CD4-positive, alpha-beta T cell treated with Interleukin-21 for 1 hour (primary cell): Measurements from ENCODE around the gene PLA2G4E.
A peak's percentile ranks its signal among the peaks of the same experiment; 100 is the strongest.

Experiments used
- DNase-seq: peaks from one replicate; pipeline ENCODE4 v3.0.0-alpha.2; 2020

Gene PLA2G4E

DNA sequence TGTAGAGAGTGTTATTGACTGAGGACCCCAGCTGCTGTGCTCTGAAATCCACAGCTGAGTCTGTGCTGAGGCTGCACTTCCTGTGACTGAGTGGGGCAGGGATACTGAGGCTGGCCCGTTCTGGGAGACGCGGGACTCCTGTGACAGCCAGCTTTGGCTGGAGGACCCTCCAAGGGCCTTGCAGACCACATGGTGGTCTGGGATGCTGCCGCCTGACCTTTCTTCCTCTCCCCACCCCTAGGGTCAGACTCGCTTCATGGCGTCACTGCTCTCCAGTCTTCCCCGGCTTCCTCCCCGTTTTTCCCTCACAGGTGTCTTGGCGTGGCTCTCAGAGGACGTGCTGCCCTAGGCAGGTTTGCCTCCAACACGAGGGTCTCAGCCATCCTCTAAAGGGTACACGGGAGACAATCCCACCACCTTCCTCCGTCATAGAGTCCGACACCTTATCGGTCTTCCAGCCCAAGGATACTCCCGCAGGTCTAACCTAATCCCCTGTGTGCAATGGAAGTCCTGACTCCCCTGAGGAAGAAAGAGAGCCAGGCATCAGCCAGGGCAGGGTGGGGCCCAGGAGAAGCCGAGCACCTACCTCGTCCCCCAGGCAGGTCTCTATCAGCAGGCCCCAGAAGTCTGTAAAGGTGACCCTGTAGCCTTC lies 28.6 kb downstream of the PLA2G4E start:
- no peak for DNase-seq

- no peak for DNase-seq
These were observed 30.2 kb downstream of the PLA2G4E start for GRCh38 chr15:41990691-41991090.

DNA sequence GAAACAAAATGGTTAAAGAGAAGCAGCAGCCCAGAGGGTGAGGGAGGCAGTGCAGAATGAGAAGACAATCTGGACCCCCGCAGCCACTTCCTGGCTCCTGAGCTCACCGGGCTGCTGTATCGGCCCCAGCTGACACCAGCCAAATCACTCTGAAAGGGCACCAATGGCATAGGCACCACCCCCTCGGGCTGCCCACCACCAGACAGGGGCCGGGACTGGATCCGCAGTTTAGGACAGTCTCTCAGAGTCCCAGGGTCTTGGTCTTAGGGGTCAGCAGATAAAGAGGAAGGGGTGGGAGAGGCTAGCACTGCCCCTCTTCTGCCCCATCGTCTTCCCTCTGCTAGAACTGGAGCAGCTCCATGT lies 30.6 kb downstream of the PLA2G4E start:
- no peak for DNase-seq

DNA sequence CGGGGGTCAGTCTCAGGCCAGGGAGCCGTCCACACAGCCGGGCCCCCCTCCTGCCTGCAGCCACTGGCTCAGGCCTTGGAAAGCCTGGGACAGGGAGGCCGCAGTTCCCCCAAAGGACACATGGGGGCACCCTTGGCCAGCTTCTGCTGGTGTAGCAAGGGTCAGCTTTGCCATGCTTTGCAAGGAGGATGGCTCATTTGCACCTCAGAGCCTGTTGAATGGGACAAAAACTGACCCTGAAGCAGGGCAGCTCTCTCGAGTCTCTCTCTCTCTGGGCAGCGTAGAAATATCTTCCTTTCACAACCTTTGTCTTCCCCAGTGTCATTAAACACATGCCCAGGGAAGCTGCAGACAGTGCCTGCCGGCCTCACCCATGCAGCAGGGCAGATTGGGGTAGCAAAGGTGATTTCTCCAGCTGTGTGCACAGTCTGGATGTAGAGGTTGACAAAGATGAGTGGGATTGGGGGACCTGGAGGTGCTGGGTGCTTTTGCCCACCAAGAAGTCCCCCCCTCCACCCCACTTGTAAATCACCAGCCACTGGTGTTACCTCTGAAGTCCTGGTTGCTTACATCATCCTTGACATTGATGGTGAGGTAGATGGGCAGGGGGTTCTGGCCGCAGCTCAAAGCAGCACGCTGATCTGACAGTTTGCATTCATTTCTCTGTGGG lies 31.1 kb downstream of the PLA2G4E start:
- DNase-seq, result peak; percentile 78

- no peak for DNase-seq
These were observed 31.8 kb downstream of the PLA2G4E start for GRCh38 chr15:41988896-41989572.

- no peak for DNase-seq
These were observed 32.9 kb downstream of the PLA2G4E start for GRCh38 chr15:41987925-41988275.

DNA sequence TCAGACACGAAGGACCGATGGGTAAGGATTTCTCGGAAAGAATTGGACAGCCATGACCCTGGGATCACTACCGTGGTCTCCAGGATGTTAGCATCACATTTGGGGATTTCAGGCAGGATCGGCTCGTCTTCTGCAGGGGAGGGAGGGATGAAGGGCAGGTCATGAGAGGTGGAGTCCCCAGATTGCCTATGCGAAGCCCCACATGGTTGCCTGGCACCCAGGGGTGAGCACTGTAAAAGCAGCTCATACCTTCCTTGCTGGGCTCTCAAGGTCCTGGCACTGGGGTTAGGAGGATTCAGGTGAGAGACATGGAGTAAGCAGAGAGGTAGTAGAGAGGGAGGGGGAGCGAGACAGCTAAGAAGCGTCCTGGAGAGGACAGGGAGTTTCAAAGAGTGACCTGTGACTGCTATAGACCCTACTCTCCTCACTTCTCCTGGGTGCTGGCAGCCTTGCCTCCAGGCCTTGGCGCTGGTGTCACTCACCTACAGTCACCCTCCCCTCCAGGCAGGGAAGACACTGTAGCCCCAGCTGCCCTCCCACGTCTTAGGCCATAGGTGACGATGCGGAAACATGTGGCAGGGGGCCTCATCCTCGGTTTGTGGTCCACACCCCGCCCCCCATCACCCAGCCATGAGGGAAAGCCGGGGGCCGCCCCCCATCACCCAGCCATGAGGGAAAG lies 33.5 kb downstream of the PLA2G4E start:
- DNase-seq, result no peak

DNA sequence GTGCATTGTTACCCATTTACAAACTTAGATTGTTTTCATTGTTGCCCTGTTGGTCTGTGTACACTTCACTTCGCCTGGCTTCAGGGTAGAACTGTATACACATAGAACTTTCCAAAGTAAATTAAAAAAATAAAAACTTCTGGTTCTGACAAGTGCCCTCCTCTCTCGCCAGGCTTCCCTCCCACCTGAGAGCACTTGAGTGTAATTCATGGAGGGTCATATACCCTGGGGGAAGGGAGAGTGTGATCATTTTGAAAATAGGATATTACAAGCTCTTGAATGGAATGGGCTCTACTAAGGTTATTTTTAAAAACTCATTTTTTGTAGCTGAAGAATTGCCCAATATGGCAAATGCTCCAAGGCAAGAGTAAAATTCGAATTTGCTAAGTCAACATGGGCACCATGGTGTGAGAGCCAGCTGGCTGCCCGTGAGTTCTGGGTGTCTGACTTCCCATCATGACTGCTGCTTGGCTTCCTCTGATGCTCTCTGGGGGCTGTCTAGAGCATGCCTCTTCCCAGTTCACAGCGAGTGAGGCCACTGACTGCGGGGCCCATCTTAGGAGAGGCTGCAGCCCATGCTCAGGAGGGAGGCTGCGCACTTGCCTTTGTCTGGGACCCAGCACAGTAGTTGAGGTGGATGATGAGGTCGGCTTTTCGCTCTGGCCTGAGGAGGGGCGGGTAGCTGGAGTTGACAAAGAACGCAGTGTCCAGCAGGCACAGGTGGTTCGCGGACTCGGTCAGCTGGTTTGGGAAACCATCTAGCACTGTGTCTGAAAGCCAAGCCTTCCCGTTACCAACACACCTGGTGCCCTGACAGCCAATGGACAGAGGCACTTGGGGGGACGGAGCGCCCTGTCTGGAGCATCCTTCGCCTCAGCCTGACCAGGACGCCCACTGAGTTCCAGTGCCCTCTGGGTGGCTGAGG lies 35.3 kb downstream of the PLA2G4E start:
- no peak for DNase-seq

DNA sequence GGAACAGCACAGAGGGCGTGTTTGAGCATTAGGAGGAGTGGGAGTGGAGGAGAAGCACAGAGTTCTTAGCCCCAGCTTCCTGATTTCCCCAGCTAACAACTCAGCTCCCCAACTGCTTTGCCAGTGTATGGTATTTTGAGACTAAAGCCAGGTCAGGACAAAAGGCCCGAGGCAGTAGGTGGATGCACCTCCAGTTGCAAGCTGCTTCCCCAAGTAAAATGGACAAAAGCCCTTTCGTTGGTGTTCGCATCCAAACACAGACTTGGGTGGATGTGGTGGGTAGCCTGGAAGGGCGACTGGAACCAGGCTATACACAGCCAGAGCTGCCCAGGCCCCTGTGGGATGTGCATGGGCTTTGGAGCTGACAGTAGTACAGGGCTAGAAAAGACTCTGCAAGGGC lies 36.2 kb downstream of the PLA2G4E start:
- no peak for DNase-seq

DNA sequence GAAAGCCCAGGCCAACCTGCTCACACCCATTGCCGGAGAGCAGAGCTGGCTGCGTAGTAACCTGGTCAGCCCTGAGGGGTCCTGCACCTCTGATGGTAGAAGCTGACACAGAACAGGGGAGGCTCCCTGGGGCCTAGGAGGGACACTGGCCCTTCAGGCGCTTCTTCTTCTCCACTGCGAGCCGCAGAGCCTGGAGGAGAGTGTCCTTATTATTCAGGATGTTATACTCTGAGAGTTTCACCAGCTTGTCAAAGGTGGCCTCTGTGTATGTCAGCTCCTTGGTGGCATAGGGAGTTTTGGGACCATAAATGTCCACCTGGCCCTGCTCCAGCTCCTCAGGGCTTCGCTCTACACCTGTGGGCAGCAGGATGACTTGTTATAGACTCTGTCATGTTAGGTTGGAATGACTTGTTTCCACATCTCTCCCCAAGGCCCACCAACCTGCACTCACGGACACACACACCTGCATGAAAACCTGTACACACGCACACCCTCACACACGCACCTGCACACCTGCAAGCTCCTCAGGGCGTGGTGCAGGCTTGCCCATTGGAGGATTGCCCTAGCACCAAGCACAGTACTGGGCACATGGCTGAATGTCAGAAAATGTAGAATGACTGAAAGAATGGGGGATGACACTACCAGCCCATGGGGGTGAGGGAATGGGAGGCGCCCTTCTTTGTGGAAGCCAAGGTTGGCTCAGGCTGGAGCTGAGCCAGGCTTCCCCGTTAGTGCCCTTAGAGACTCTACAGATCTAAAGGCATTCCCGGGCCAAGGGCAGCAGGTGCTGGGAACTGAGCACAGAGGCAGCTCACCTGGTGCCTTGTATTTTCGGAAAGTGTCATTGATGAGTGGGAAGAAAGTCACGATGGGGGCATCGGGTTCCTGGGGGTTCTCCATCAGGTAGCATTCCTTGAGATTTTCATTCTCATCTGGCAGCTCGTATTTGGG lies 36.9 kb downstream of the PLA2G4E start:
- DNase-seq, result no peak

- no peak for DNase-seq
These were observed 37.6 kb downstream of the PLA2G4E start for GRCh38 chr15:41983221-41983620.

GRCh38 chr15:41982133-41982930 lies 38.5 kb downstream of the PLA2G4E start:
- DNase-seq, result no peak

GRCh38 chr15:41981371-41982132 lies 39.3 kb downstream of the PLA2G4E start:
- no peak for DNase-seq

GRCh38 chr15:41980654-41981323 lies 40.1 kb downstream of the PLA2G4E start:
- DNase-seq, result no peak

DNA sequence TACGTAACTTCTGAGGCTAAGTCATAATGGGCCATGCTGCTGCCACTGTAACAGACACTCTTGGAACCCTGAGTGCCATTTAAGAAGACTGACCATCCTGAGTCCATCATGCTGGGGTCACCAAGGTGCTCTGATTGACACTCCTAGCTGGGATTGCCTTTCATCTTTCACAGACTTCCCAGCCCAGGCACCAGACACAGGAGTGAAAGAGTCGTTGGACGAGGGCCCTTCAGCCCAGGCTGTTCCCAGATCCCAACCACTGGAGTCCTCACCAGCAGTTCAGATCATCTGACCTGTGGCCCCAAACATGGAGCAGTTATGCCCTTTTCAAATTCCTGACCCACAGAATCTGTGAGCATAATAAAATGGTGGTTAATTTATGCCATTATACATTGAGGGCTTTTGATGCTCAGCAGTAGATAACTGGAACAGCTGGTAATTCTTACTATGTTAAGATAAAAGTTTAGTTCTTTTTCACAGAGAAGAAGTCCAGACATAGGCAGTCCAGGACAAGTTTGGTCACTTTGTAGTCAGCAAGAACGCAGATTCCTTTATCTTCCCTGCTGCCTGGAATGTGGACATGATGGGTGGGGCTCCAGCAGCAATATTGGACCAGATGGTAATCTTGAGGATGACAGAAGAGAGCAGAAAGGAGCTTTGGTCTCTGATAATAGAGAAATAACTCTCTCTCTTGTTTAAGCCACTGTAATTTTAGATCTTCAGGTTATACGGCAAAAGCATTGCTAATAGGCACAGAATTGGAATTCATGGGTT lies 41.2 kb downstream of the PLA2G4E start:
- no peak for DNase-seq

GRCh38 chr15:41978534-41978933 lies 42.3 kb downstream of the PLA2G4E start:
- no peak for DNase-seq

DNA sequence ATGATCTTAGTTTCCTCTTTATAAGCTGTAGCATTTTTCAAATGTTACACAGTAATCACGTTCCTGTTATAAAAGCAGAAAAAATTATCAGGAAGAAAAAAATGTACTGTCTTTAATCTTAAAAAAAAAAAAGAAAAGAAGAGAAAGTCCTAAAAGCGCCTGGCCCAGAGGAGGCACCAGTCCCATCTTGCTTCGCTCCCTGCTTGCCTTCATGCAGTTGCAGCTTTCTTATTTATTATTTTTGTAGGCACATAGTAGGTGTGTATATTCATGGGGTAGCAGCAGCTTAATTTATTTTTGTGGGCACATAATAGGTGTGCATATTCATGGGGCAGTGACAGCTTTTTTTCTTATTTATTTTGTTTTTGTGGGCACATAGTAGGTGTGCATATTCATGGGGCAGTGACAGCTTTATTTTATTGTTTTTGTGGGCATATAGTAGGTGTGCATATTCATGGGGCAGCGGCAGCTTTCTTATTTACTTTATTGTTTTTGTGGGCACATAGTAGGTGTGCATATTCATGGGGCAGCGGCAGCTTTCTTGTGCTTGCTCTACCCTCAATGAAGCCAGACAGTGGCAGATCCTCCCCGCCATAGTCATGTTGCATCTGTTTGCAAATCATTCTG lies 43.0 kb downstream of the PLA2G4E start:
- DNase-seq, result no peak

DNA sequence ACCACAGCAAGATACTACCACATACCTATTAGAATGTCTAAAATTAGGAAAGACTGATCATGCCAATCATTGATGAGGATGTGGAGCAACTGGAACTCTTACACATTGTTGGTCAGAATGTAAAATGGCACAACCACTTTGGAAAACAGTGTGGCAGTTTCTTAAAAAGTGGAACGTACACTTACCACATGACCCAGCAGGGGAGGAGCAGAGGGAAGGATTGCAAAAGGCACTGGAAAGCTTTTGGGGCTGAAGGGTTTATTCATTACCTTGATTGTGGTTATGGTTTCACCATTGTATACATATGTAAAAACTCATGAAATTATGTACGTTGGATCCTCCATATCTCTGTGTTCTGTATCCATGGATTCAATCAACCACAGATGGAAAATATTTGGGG lies 45.2 kb downstream of the PLA2G4E start:
- no peak for DNase-seq
